Heart left ventricle (tissue), 16 donors: ENCODE data around the gene CADPS2. TPM values are rescaled to one million over a fixed set of nuclear protein-coding genes. Genes with fewer than 3 reads are reported as not detected.

ENCODE experiments used
- ATAC-seq, 4 donors: fragments of 200-7000 bp; cut with Tn5 transposase; one replicate each; pipeline ENCODE4 v1.9.1; 2020 to 2022; ENCODE audit warnings: moderate library complexity in 4 of 4, mild to moderate bottlenecking in 3 of 4, moderate number of reproducible peaks in 1 of 4
- DNase-seq, 5 donors: peaks; one replicate each; pipeline ENCODE4 v3.0.0-alpha.2; 2020
- H3K27ac ChIP-seq, 12 donors: fragments of 200-600 bp; sonication (generic) in 4 of 12; one replicate each; pipeline versions ENCODE4 v1.5.0 to v1.8.0; 2016 to 2022; ENCODE audit warnings: mild to moderate bottlenecking in 2 of 12
- H3K27me3 ChIP-seq, 9 donors: fragments of 200-600 bp; sonication (generic) in 2 of 9; one replicate each; pipeline versions ENCODE4 v1.5.1 to v1.8.0; 2016 to 2022; ENCODE audit warnings: mild to moderate bottlenecking in 3 of 9
- H3K36me3 ChIP-seq, 9 donors: fragments of 200-600 bp; sonication (generic) in 2 of 9; one replicate each; pipeline versions ENCODE4 v1.5.0 to v1.8.0; 2018 to 2022; ENCODE audit warnings: mild to moderate bottlenecking in 2 of 9
- H3K4me1 ChIP-seq, 12 donors: fragments of 200-600 bp; sonication (generic) in 4 of 12; one replicate each; pipeline versions ENCODE4 v1.5.0 to v1.8.0; 2016 to 2022; ENCODE audit warnings: mild to moderate bottlenecking in 3 of 12
- H3K4me3 ChIP-seq, 12 donors: fragments of 200-600 bp; sonication (generic) in 4 of 12; one replicate each; pipeline versions ENCODE4 v1.5.0 to v1.8.0; 2017 to 2022; ENCODE audit warnings: mild to moderate bottlenecking in 9 of 12, moderate library complexity in 4 of 12
- H3K9me3 ChIP-seq, 12 donors: fragments of 200-600 bp; sonication (generic) in 4 of 12; one replicate each; pipeline versions ENCODE4 v1.5.0 to v1.8.0; 2016 to 2022; ENCODE audit warnings: mild to moderate bottlenecking in 1 of 12
- POLR2A ChIP-seq, 2 donors: fragments of 450-650 bp; IDR thresholded peaks; one replicate each; pipeline ENCODE4 v1.6.1; 2017; ENCODE audit warnings: antibody characterized with exemption in 2 of 2, mild to moderate bottlenecking in 2 of 2, moderate library complexity in 2 of 2
- WGBS, 4 donors: extraction: QIAGEN DNeasy Blood & Tissue Kit in 2 of 4; methylation state at CpG; one replicate each; pipeline versions ENCODE4 v1.1.5 to v1.1.7; 2013 to 2018; 5-methylcytosine and 5-hydroxymethylcytosine counted together
- intact Hi-C, 10 donors: fragments of 100-400 bp; cut with DNase I; formaldehyde crosslinking; loops; one replicate each; pipeline versions ENCODE4 v1.11.1 to v1.14.2; 2022
- polyA plus RNA-seq, 2 donors: library from polyadenylated mRNA; stranded (reverse); fragments of 200-250 nt; gene quantifications; one replicate each; pipeline ENCODE4 v1.2.3, GENCODE V29; 2013
- total RNA-seq, 9 donors: library from RNA; depleted of rRNA in 2 of 9; stranded (reverse); fragments of >200 nt in 2 of 9; fragmentation: NEBNext Ultra II Directional in 3 of 9; extraction: Animal tissue kit (Norgen Biotek cat#: 25700) in 3 of 9; gene quantifications; one replicate each; pipeline versions ENCODE4 v1.1.0 to v1.2.4, GENCODE V29; 2016 to 2023
- TF ChIP-seq, protein P1 (sequence below), 12 donors: fragments of 200-600 bp; sonication (generic) in 4 of 12; IDR thresholded peaks; one replicate each; pipeline versions ENCODE4 v1.5.0 to v1.8.0; 2018 to 2022; ENCODE audit warnings: antibody characterized with exemption in 12 of 12, mild to moderate bottlenecking in 5 of 12
- donor health status: ischemic (EF 13 %, LVEDD 7.1; RV severe dilation, severe dysfunction).
- donor health status: healthy with polysubstance abuse.
- donor health status: DM: no; HTN: yes; CAD: no.
- donor health status: DM: no; HTN: no; CAD: no.
- donor health status: ischemic (EF 25% LVEDD 6.9; RV normal size, moderate dysfunction).
- donor health status: ischemic (EF 25% LVEDD 5.7; RV mildly dilated, moderate dysfunction).
- donor health status: healthy.
- donor health status: DM: yes; HTN: yes; CAD: no.
- donor health status: ischemic (EF 35%, LVEDD 5.7; RV mildly dilated, moderate dysfunction).
- donor health status: nonischemic (EF 11% LVEDD 7.7; RV severe dilation, severe dysfunction).
- donor health status: DM: yes; HTN: yes; CAD: no.
- donor health status: PGD.
- donor health status: ischemic (EF 29% LVEDD 5.4; RV normal size, mild dysfunction).
- donor health status: nonischemic (EF 23%, LVEDD 6.1; RV moderate dilation, normal function).

Gene CADPS2
- total and polyA plus RNA-seq, 11 donors = 6.5 to 29.0 (median 10.3) TPM

DNA sequence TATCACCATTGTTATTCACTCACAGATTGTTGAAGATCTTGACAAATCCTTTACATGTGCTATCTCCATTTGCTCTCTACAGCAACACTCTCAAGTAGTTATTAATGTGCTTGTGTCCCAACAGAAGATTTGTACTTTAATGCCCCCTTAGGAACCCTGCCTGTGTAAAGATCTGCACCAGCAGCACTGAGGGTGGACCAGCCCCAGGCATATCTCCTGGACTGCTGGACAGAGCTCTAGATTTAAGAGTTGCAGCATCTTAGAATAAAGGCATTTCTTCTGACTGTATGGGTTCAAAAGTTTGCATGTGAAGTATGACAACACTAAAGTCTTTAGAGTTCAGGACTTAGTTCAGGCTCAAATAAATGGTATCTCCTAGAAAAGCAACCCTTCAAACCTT is 282.0 kb downstream of the CADPS2 start:
- no peaks in the 10 kb centered on the region for H3K27me3 ChIP-seq
- no peak overlapping the region for H3K27ac ChIP-seq
- intact Hi-C loops = no loop called here
- no peak overlapping the region for H3K4me3 ChIP-seq
- no peaks in the 10 kb centered on the region for H3K36me3 ChIP-seq
- DNase-seq = no peak
- no peaks in the 10 kb centered on the region for H3K4me1 ChIP-seq
- H3K9me3 ChIP-seq = no peaks in the 10 kb centered on the region
- ATAC-seq = no peak
- TF ChIP-seq POLR2A (IDR thresholded peaks at IDR 0.05) = no peak
- TF ChIP-seq, protein P1, sequence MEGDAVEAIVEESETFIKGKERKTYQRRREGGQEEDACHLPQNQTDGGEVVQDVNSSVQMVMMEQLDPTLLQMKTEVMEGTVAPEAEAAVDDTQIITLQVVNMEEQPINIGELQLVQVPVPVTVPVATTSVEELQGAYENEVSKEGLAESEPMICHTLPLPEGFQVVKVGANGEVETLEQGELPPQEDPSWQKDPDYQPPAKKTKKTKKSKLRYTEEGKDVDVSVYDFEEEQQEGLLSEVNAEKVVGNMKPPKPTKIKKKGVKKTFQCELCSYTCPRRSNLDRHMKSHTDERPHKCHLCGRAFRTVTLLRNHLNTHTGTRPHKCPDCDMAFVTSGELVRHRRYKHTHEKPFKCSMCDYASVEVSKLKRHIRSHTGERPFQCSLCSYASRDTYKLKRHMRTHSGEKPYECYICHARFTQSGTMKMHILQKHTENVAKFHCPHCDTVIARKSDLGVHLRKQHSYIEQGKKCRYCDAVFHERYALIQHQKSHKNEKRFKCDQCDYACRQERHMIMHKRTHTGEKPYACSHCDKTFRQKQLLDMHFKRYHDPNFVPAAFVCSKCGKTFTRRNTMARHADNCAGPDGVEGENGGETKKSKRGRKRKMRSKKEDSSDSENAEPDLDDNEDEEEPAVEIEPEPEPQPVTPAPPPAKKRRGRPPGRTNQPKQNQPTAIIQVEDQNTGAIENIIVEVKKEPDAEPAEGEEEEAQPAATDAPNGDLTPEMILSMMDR (IDR thresholded peaks at IDR 0.05) = no peak

GRCh38 chr7:122602800-122603199 is 283.5 kb downstream of the CADPS2 start:
- intact Hi-C loops = no loop called here
- no peak for ATAC-seq
- H3K4me1 ChIP-seq = no peaks in the 10 kb centered on the region
- 44 to 59% (median 55%) methylated on average over 2 of the region's 2 CpGs for WGBS, 4 donors
- no peaks in the 10 kb centered on the region for H3K9me3 ChIP-seq
- H3K4me3 ChIP-seq = no peak overlapping the region
- no peak overlapping the region for H3K27ac ChIP-seq
- TF ChIP-seq, protein P1 (IDR thresholded peaks at IDR 0.05) = no peak
- no peak for TF ChIP-seq POLR2A (IDR thresholded peaks at IDR 0.05)
- no peaks in the 10 kb centered on the region for H3K36me3 ChIP-seq
- no peaks in the 10 kb centered on the region for H3K27me3 ChIP-seq
- no peak for DNase-seq

- Histone ChIP-seq H3K4me3 (no peak overlapping the region), H3K27me3 (no peaks in the 10 kb centered on the region), H3K36me3 (no peaks in the 10 kb centered on the region), H3K4me1 (no peaks in the 10 kb centered on the region), H3K27ac (no peak overlapping the region), H3K9me3 (no peaks in the 10 kb centered on the region)
- TF ChIP-seq POLR2A (IDR thresholded peaks at IDR 0.05) = no peak
- TF ChIP-seq, protein P1 (IDR thresholded peaks at IDR 0.05) = no peak
- no peak for ATAC-seq
- no peak for DNase-seq
- intact Hi-C loops = no loop called here
- 75 to 92% (median 83%) methylated on average over 2 of the region's 2 CpGs for WGBS, 4 donors
Measured at GRCh38 chr7:122600630-122601029, 285.6 kb downstream of the CADPS2 start.

GRCh38 chr7:122600042-122600441 is 286.2 kb downstream of the CADPS2 start:
- TF ChIP-seq, protein P1 (IDR thresholded peaks at IDR 0.05) = no peak
- TF ChIP-seq POLR2A (IDR thresholded peaks at IDR 0.05) = no peak
- no peaks in the 10 kb centered on the region for H3K36me3 ChIP-seq
- ATAC-seq (no peak), DNase-seq (no peak)
- no peak overlapping the region for H3K27ac ChIP-seq
- intact Hi-C loops = no loop called here
- no peak overlapping the region for H3K4me3 ChIP-seq
- H3K27me3 ChIP-seq = no peaks in the 10 kb centered on the region
- WGBS, 4 donors = 93 to 96% (median 94%) methylated on average over 1 of the region's 1 CpG
- H3K9me3 ChIP-seq = no peaks in the 10 kb centered on the region
- H3K4me1 ChIP-seq = no peaks in the 10 kb centered on the region
